GM19238 (cell line): ENCODE data around the gene AHI1.

ENCODE experiments used
- DNase-seq: peaks from one replicate; pipeline ENCODE4 v3.0.0; 2011; ENCODE audit warnings: low spot score; ENCODE audit not compliant: insufficient read length

The AHI1 gene

GRCh38 chr6:135461208-135461607, 36.3 kb downstream of the AHI1 start:
- DNase-seq = no peak

GRCh38 chr6:135458051-135458450, 39.5 kb downstream of the AHI1 start:
- no peak for DNase-seq

GRCh38 chr6:135451617-135452190, 45.8 kb downstream of the AHI1 start:
- DNase-seq = no peak

- DNase-seq = no peak
Measured at GRCh38 chr6:135449246-135449645, 48.3 kb downstream of the AHI1 start.

GRCh38 chr6:135440087-135440792, 57.3 kb downstream of the AHI1 start:
- DNase-seq = no peak

GRCh38 chr6:135439549-135439948, 58.0 kb downstream of the AHI1 start:
- DNase-seq = no peak

GRCh38 chr6:135438907-135439535, 58.5 kb downstream of the AHI1 start:
- DNase-seq = no peak

- no peak for DNase-seq
Measured at GRCh38 chr6:135434991-135435390, 62.5 kb downstream of the AHI1 start.

GRCh38 chr6:135434095-135434494, 63.4 kb downstream of the AHI1 start:
- no peak for DNase-seq

- no peak for DNase-seq
Measured at GRCh38 chr6:135428078-135428477, 69.5 kb downstream of the AHI1 start.

- no peak for DNase-seq
Measured at GRCh38 chr6:135426833-135427232, 70.7 kb downstream of the AHI1 start.

GRCh38 chr6:135424385-135424784, 73.2 kb downstream of the AHI1 start:
- no peak for DNase-seq

- no peak for DNase-seq
Measured at GRCh38 chr6:135423649-135424128, 73.9 kb downstream of the AHI1 start.

- DNase-seq = no peak
Measured at GRCh38 chr6:135419162-135419561, 78.4 kb downstream of the AHI1 start.

- no peak for DNase-seq
Measured at GRCh38 chr6:135418040-135418760, 79.3 kb downstream of the AHI1 start.

GRCh38 chr6:135412761-135413160, 84.8 kb downstream of the AHI1 start:
- no peak for DNase-seq

GRCh38 chr6:135411849-135412248, 85.7 kb downstream of the AHI1 start:
- DNase-seq = no peak

GRCh38 chr6:135411339-135411738, 86.2 kb downstream of the AHI1 start:
- DNase-seq = no peak

- no peak for DNase-seq
Measured at GRCh38 chr6:135410856-135411255, 86.7 kb downstream of the AHI1 start.

- DNase-seq = no peak
Measured at GRCh38 chr6:135403584-135403983, 94.0 kb downstream of the AHI1 start.

GRCh38 chr6:135402311-135402710, 95.2 kb downstream of the AHI1 start:
- no peak for DNase-seq
